Measurements from ENCODE around the gene ZBTB34.

Gene ZBTB34

DNA sequence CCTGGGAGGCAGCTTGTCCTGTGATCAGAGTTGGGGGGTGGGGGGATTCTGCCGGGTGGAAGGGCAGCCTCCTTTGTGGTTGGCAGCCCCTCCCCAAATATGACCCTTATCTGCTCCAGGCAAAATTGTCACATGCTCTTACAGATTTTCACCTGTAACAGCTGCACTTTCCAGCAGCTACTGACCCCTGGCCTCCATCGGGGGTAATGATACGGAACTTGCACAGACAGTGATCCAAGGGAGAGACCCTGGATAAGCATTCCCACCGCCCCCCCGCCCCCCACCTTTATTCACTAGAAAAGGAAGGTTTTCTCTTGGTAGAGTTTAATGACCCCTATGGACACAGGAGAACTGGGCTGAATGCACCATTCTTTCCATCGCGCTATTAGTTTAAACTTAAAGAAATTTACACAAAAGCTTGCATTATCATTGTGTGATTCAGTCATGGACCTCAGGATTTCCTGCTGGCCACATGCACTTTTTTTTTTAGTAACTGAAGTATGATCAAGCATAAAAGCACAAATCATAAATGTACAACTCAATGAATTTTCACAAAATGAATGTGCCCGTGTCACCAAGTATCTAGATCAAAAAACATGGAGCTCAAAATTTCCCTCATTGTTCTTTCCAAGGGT is 10.7 kb upstream of the ZBTB34 start:
- no peak for TF ChIP-seq EZH2phosphoT487 (IDR thresholded peaks at IDR 0.05; ENCODE audit: borderline replicate concordance, low read length)
- Histone ChIP-seq H3K36me3 (ENCODE audit: control insufficient read depth, low read length) (no peaks in the 10 kb centered on the region), H4K20me1 (ENCODE audit: control insufficient read depth, insufficient read depth, low read depth, low read length) (no peaks in the 10 kb centered on the region), H3K9me3 (ENCODE audit: control insufficient read depth, insufficient read depth, low read length) (no peaks in the 10 kb centered on the region), H3K4me1 (ENCODE audit: control insufficient read depth, low read length) (peaks cover 5% of the 10 kb centered on the region), H3K27me3 (ENCODE audit: control insufficient read depth, low read length) (peaks cover 29% of the 10 kb centered on the region), H3K79me2 (ENCODE audit: control insufficient read depth, low read length) (no peaks in the 10 kb centered on the region), H3K27ac (ENCODE audit: low read depth, low read length) (no peak overlapping the region), H3K4me2 (ENCODE audit: low read length) (no peak overlapping the region), H3K4me3 (ENCODE audit: low read length) (no peak overlapping the region), H3F3A (ENCODE audit: control insufficient read depth, insufficient read depth) (no peaks in the 10 kb centered on the region), H3K9me2 (replicated peaks; ENCODE audit: control insufficient read depth, low read length) (no peaks in the 10 kb centered on the region)

DNA sequence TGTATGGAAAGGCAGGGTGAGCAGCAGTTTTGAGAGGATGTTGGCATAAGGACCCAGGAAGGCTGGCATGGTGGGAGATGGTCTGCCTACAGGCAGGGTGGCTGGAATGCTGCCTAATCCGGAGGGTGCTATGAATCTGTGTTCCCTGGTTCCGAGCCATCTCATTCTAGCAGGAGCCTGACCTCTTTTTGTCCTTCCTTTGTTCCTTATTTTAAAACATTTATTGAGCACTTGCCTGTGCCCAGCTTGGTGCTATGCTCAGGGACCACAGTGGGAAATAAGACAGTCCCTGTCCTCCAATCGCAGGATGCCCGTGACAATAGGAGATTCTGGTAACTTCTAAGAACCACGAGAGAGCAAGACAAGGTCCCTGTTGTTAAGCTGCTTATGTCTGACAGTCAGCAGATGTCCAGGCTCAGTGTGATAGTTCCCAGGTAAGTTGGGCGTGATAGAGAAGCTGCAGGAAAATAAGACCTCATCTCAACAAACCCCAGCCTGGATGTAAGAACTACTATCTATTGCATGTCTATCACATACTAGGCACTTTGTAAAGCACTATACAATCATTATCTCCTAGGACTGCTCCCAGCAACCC is 9.1 kb upstream of the ZBTB34 start:
- Histone ChIP-seq H3K79me2 (ENCODE audit: control insufficient read depth, low read length) (no peaks in the 10 kb centered on the region), H3K4me3 (ENCODE audit: low read length) (no peak overlapping the region), H3K36me3 (ENCODE audit: control insufficient read depth, low read length) (no peaks in the 10 kb centered on the region), H3K4me2 (ENCODE audit: low read length) (no peak overlapping the region), H4K20me1 (ENCODE audit: control insufficient read depth, insufficient read depth, low read depth, low read length) (no peaks in the 10 kb centered on the region), H3K9me2 (replicated peaks; ENCODE audit: control insufficient read depth, low read length) (no peaks in the 10 kb centered on the region), H3K27ac (ENCODE audit: low read depth, low read length) (no peak overlapping the region), H3K27me3 (ENCODE audit: control insufficient read depth, low read length) (peaks cover 36% of the 10 kb centered on the region), H3K4me1 (ENCODE audit: control insufficient read depth, low read length) (peaks cover 5% of the 10 kb centered on the region), H3F3A (ENCODE audit: control insufficient read depth, insufficient read depth) (no peaks in the 10 kb centered on the region), H3K9me3 (ENCODE audit: control insufficient read depth, insufficient read depth, low read length) (no peaks in the 10 kb centered on the region)
- TF ChIP-seq, protein P1, sequence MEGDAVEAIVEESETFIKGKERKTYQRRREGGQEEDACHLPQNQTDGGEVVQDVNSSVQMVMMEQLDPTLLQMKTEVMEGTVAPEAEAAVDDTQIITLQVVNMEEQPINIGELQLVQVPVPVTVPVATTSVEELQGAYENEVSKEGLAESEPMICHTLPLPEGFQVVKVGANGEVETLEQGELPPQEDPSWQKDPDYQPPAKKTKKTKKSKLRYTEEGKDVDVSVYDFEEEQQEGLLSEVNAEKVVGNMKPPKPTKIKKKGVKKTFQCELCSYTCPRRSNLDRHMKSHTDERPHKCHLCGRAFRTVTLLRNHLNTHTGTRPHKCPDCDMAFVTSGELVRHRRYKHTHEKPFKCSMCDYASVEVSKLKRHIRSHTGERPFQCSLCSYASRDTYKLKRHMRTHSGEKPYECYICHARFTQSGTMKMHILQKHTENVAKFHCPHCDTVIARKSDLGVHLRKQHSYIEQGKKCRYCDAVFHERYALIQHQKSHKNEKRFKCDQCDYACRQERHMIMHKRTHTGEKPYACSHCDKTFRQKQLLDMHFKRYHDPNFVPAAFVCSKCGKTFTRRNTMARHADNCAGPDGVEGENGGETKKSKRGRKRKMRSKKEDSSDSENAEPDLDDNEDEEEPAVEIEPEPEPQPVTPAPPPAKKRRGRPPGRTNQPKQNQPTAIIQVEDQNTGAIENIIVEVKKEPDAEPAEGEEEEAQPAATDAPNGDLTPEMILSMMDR (IDR thresholded peaks at IDR 0.05; ENCODE audit: low read depth, low read length, poor library complexity, severe bottlenecking): no peak
- no peak for TF ChIP-seq EZH2phosphoT487 (IDR thresholded peaks at IDR 0.05; ENCODE audit: borderline replicate concordance, low read length)

DNA sequence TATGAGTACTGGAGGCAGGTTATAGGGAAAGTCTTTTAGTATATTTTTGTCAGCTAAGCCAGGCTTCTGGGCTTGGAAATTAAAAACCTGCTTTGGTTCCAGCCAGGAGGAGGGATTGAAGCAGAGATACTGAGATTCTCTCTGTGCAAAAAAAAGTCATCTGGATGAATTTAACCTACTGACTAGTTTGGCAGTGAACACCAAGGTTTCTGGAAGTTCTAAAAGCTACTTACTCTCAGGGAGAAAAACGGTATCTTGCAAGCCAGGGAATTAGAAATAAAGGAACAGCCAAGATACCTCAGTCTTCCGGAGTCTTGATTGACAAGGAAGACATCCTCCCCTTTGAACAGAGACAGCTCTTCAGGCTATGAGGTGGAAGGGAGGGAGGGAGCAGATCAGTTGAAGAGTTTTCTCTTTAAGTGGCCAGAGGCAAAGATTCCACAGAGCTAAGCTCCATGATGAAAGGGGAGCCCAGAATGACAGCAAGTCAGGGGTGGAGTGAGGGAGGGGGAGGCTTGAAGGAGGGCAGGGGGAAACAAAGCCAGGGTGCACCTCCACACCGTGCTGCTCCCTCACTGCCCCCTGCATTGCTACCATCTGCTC is 8.3 kb upstream of the ZBTB34 start:
- no peaks in the 10 kb centered on the region for H4K20me1 ChIP-seq (ENCODE audit: control insufficient read depth, insufficient read depth, low read depth, low read length)
- no peaks in the 10 kb centered on the region for H3F3A ChIP-seq (ENCODE audit: control insufficient read depth, insufficient read depth)
- no peak overlapping the region for H3K4me2 ChIP-seq (ENCODE audit: low read length)
- H3K4me3 ChIP-seq (ENCODE audit: low read length): no peak overlapping the region
- H3K27ac ChIP-seq (ENCODE audit: low read depth, low read length): no peak overlapping the region
- H3K9me2 ChIP-seq (replicated peaks; ENCODE audit: control insufficient read depth, low read length): no peaks in the 10 kb centered on the region
- H3K9me3 ChIP-seq (ENCODE audit: control insufficient read depth, insufficient read depth, low read length): no peaks in the 10 kb centered on the region
- no peak for TF ChIP-seq EZH2phosphoT487 (IDR thresholded peaks at IDR 0.05; ENCODE audit: borderline replicate concordance, low read length)
- TF ChIP-seq, protein P1 (IDR thresholded peaks at IDR 0.05; ENCODE audit: low read depth, low read length, poor library complexity, severe bottlenecking): no peak
- H3K79me2 ChIP-seq (ENCODE audit: control insufficient read depth, low read length): no peaks in the 10 kb centered on the region
- peaks cover 5% of the 10 kb centered on the region for H3K4me1 ChIP-seq (ENCODE audit: control insufficient read depth, low read length)
- no peaks in the 10 kb centered on the region for H3K36me3 ChIP-seq (ENCODE audit: control insufficient read depth, low read length)
- H3K27me3 ChIP-seq (ENCODE audit: control insufficient read depth, low read length): peaks cover 40% of the 10 kb centered on the region

DNA sequence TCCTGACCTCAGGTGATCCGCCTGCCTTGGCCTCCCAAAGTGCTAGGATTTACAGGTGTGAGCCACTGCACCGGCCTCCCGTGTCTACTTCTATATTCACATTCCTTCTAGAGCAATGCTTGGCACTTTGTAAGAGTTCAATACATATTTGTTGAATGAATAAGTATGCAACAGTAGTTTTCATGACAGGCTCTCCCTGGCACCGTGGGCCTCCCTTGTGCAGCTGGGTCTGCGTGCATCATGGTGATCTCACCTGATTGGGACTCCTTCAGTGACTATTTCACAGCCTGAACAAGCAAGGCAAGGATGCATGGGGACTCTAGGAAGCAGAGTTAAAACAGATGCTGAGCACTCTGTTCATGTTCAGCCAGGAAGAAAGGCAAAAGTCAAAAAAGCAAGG is 6.8 kb upstream of the ZBTB34 start:
- Histone ChIP-seq H3K4me3 (ENCODE audit: low read length) (no peak overlapping the region), H3K4me2 (ENCODE audit: low read length) (no peak overlapping the region)
- no peak for TF ChIP-seq EZH2phosphoT487 (IDR thresholded peaks at IDR 0.05; ENCODE audit: borderline replicate concordance, low read length)
- TF ChIP-seq, protein P1 (IDR thresholded peaks at IDR 0.05; ENCODE audit: low read depth, low read length, poor library complexity, severe bottlenecking): no peak

More for the DNA sequence above, 6.8 kb upstream of the ZBTB34 start:
- no peaks in the 10 kb centered on the region for H3K79me2 ChIP-seq (ENCODE audit: control insufficient read depth, low read length)
- no peaks in the 10 kb centered on the region for H3K4me1 ChIP-seq (ENCODE audit: control insufficient read depth, low read length)
- H3F3A ChIP-seq (ENCODE audit: control insufficient read depth, insufficient read depth): no peaks in the 10 kb centered on the region
- no peaks in the 10 kb centered on the region for H4K20me1 ChIP-seq (ENCODE audit: control insufficient read depth, insufficient read depth, low read depth, low read length)
- no peaks in the 10 kb centered on the region for H3K36me3 ChIP-seq (ENCODE audit: control insufficient read depth, low read length)
- no peaks in the 10 kb centered on the region for H3K9me2 ChIP-seq (replicated peaks; ENCODE audit: control insufficient read depth, low read length)
- no peaks in the 10 kb centered on the region for H3K9me3 ChIP-seq (ENCODE audit: control insufficient read depth, insufficient read depth, low read length)
- H3K27ac ChIP-seq (ENCODE audit: low read depth, low read length): no peak overlapping the region
- H3K27me3 ChIP-seq (ENCODE audit: control insufficient read depth, low read length): peaks cover 42% of the 10 kb centered on the region

Data from DOHH2 (cell line).